Dedifferentiated amniotic fluid mesenchymal stem cell (primary cell): ENCODE results near the gene STN1.

Source experiments
- DNase-seq: peaks from one replicate; pipeline ENCODE4 v3.0.0-alpha.2; 2016; ENCODE audit errors: extremely low spot score

Gene STN1

DNA sequence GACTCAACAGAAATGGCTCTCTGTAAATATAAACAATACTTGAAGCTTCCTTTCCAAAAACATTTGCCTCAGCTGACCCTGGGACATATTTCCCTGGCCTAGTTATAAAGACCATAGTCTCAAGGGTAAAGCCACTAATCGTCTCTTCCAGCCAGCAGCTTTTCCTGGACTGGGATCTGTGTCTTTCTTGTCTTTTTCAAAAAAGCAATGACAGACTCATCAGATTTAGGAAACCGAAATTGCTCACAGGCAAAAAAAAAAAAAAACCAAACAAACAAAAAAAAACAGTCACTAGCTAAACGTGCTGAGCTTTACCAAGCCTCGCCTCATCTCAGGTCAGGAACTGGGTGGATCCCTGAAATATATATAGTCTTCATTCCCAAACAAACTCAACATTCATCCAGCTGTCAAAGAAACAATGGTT, 23.5 kb downstream of the STN1 start:
- DNase-seq: peak; percentile 39

GRCh38 chr10:103893817-103894216, 24.2 kb downstream of the STN1 start:
- no peak for DNase-seq

DNA sequence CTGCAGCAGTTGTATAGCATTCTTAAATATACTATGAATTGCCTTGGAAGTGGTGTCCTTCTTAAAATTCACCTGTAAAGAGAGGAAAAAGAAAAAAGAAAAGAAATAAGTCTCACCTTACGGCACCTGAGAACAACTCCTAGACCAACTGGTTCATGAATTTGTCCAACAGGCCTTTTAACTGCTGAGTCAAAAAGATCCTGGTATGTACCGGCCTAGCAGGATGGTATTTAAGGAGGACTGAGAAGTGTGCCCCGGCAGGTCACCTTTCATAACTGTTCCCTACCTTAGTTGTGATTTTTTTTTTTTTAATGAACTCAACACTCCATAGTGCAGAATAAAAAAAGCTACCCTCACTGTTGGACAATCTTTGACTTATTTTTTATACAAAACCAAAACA, 25.8 kb downstream of the STN1 start:
- no peak for DNase-seq

- no peak for DNase-seq
Measured at GRCh38 chr10:103890688-103891087, 27.3 kb downstream of the STN1 start.

GRCh38 chr10:103890194-103890658, 27.8 kb downstream of the STN1 start:
- no peak for DNase-seq

DNA sequence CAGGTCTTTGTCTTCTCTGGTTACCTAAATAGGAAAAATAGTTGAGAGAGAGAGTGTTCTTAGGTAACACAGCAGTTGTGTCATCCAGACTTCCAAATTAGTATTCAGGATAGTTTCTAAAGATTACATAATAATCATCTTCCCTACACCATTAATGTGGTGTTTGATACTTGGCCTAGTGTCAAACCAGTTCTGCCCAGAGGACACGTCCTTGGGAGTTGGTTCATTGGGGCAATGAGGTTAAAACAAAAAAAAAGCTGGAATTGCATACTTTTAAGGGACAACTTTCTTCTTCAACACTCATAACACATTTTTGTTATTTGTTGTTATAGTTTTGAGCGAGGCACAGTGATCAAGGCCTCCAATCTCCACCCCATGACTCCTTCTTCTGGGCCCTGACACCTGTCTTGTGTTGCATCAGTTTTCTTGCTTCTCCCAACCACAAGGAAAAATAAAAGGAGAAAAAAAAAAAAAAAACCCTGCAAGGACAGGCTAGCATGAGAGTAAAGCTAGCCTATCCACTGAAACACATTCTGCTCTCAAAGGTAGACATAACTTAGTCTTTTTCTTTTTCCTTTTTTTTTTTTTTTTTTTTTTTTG, 28.8 kb downstream of the STN1 start:
- DNase-seq: no peak

- DNase-seq: peak; percentile 70
Measured at GRCh38 chr10:103888113-103888841, 29.7 kb downstream of the STN1 start.

DNA sequence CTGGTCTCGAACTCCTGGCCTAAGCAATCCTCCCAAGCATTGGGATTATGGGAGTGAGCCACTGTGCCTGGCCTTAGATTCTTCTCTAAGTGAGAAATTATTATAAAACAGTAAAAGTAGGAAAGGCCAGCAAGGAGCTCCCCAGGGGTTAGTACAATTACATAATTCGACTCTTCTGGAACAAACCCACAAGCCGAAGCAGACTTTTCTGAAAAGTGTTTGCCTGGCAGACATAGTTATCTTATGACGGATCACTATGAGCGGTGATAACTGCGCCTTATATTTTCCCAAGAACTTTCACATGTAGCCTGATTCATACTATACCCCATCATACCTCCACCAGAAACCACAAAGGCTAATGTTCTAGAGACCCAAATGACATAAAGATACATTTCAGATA, 32.4 kb downstream of the STN1 start:
- no peak for DNase-seq

DNA sequence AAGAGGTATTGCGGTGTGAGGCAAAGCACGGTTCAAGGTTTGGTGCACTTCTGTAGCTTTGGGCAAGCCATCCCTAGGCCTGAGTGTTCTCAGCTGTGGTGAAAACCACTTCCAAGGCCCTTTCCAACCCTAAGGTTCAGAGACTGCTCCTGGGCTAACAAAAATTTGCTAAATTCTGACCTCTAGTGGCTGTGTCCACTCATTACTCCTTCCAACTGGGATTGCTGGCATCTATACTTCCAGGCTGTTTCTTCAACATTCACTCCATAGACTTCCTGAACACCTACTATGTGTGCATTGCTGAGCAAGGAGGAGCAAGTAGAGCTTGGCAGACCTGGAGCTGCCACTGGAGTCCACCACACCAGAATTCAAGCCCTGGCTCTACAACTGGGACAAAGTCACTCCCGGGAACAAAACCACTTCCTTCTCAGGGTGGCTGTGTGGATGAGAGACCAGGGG, 33.3 kb downstream of the STN1 start:
- peak; percentile 49 for DNase-seq

GRCh38 chr10:103882285-103883007, 35.5 kb downstream of the STN1 start:
- no peak for DNase-seq

DNA sequence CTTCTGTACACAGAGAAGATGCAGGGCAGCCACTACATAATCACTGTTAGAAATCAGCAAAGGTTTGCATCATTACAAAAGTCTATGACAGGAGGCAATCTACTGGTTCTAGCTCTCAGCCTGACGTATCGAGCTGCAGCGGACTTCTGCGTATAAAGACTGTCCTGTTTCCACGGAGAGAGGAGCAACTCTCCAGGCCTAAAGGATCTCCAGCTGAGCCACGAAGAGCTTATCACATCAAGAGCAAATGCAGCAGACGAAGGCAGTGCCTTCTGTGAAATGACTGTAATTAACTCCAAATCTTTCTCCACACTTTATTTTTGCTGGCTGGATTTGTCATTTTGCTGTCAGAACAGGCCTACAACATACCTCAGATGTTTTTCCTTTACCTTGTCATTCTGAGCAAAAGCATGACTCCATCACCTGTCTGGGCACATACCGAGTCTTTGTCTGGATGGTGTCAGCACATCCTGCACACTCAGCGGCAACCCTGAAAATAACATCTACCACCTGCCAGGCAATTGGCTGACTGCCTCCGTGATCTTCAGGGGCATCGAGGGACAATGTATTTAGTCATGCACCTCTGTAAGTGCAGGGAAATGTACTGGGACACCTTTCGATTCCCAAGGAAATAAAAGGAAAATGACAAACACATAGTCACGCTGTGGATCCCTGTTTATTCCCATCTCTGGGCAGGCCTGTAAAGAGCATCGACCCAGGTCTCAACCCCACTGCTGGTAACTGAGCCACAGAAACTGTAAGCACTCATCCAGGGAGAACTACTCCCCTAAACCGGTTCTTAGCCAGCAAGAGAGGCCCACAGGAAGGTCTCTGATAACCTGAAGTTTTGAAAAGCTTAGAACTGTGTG, 36.3 kb downstream of the STN1 start:
- DNase-seq: no peak

DNA sequence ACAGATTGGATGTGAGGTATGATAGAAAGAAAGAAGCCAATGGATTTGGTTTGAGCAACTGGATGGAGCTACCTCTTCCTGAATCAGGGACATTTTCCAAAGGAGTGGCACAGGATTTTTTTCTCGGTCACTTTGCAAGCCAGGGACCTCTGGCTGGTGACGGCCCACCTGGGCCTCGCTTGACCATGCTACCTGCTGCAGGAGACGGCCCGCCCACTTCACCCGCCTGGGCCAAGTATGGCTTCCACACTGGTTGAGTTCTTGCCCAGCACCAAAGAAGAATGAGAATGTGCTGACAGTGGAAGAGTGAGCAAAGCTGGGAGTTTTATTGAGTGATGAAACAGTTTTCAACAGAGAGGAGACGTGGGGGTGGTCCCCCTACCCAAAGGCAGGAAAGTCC, 38.2 kb downstream of the STN1 start:
- no peak for DNase-seq

- no peak for DNase-seq
Measured at GRCh38 chr10:103879409-103879808, 38.6 kb downstream of the STN1 start.

GRCh38 chr10:103877861-103878260, 40.1 kb downstream of the STN1 start:
- no peak for DNase-seq

- DNase-seq: no peak
Measured at GRCh38 chr10:103876155-103876554, 41.8 kb downstream of the STN1 start.

- no peak for DNase-seq
Measured at GRCh38 chr10:103874730-103875129, 43.3 kb downstream of the STN1 start.

- no peak for DNase-seq
Measured at GRCh38 chr10:103872137-103872931, 45.6 kb downstream of the STN1 start.

DNA sequence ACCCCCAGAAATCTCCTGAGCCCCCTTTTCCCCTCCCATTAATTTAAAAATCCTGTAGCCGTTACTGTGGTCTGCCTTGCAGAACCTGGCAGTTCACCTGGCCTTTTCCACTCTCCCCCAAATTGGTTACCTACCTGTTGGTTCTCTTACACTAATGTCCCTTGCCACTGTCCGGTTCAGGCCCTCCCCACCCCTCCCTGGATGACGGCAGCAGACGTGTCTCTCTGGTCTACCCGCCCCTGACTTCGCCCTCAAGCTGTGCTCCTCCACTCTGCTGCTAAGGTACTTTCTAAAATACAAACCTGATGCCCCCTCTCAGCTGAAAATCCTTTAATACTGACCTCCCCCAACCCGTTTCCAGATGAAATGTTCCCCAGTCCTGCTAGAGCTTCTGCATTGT, 47.0 kb downstream of the STN1 start:
- DNase-seq: no peak

GRCh38 chr10:103870516-103870915, 47.5 kb downstream of the STN1 start:
- peak; percentile 51 for DNase-seq

DNA sequence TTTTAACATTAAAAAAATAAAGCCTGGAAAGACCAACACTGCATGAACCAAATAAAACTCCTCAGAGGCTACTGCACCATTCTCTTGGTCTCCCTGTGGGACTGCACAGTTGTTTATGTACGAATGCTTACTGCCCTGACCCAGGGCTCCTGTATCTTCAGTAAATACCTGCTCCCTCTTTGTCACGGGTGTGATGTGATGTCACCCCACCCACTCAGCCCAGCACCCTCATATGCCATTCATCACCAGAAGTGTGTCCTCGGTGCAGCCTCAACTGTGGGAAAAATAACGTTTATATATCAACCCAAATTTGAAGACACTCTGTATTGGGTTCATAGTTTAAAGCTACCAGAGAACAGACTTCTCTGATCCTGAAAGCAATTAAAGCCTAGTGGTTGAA, 48.6 kb downstream of the STN1 start:
- DNase-seq: no peak

DNA sequence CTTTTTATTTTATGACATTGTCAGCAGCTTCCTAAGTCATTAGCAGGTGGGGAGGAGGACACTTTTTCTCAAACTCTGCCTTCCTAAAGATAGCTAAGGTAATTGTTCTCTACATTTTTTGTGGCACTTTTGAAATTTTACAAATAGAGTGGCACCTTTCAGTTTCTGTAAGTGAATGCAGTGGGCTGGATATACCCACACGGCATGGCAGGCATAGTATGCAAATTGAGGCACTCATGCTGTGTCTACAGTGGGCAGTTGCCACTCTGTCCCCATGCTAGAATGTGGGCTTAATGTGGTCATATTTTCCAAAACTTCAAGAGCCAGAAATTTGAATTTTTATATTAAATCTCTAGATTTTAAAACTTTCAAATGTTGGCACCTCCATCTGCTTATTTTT, 49.8 kb downstream of the STN1 start:
- no peak for DNase-seq
